ENCODE results near the gene PRPF40A.

PRPF40A gene

DNA sequence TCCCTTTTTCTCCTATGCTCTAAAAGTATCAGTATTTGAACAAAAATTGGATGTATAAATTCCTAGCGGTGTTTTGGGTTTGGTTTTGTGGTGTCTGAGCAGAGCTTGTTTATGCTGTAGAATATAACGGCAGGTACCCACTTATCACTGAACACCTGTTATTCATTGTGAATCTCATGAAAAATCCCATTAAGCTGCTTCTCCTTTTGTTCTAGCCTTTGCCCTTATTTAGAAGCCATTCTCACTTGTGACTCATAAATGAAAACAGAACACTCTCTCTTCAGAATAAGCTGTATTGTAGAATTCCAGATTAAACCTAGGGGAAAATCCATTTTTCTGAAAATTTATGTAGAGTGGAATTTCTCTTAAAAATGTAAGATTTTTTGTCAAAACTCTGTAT, 104.0 kb downstream of the PRPF40A start:
- DNase-seq: no peak

DNA sequence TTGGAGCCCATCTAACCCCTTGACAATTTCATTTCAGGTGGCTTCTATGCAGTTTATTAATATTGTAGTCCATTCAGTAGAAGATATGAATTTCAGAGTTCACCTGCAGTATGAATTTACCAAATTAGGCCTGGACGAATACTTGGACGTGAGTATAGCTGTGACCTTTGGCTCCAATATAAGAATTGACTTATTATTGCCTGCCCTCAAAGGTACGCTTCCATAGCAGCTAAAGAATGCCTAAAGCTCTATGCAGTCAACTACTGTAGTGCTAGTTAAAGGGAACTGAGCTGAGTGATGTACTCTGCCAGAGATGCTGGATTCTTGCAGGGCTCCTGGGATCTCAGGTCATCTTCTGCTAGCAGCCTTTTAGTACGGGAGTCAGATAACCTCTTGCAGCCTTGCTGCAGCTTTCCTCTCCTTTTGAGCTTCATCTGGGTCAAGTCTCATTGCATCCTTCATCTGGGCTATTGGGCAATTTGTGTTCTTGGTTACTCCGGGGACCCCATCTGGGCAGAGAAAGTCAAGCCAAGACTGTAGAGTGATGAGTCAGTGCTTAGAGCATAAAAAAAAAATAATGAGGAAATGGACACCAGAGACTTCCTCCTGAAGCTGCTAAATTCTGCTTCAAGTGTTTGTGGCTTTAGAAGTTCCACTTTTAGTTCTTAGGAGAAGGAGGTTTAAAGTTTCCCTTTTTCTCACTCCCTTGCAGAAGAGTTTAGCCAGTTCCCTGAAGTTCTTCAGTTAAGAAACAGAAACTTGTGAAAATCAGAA, 105.6 kb downstream of the PRPF40A start:
- DNase-seq: no peak

DNA sequence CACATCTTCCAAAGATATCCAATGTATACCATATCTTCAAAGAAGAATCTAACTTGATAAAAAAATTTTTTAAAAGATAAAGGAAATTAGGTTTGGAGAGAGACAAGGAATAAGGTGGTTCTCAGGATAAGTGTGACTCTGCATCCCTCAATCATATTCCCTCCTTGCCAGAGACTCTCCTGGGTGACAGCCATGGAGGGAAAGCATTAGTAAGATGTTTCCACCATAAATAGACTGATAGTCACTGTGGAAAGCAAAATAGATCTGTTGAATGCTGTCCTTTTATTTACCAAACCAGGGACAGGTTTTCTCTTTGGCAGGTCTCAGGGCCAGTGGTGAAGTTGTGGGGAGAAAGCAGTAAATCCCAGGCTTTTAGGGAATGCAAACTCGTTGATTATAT, 107.6 kb downstream of the PRPF40A start:
- no peak for DNase-seq

- DNase-seq: no peak
These were observed 108.1 kb downstream of the PRPF40A start for GRCh38 chr2:152609154-152609553.

DNA sequence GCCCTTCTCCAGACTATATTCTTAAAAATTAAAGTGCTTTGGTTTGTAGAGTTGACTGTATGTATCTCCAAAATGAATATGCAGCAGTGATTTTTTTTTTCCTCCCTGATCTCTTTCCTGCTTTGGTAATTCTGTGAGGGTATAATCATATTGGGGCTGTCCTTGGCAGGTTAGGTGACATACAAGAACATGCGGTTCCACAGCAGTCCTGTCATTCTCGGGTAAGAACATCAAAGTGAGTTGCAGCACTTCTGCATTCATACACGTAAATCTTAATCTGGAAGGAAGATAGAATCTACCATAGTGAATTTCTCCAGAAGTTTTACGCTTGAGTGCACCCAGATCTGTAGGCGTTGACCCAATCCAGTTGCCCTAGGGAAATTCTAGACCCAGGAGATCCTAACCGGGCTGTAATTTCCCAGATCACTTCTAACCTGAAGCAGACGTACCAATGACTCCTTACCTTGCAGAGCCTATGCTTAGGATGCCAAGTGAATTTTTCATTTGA, 109.4 kb downstream of the PRPF40A start:
- no peak for DNase-seq

DNA sequence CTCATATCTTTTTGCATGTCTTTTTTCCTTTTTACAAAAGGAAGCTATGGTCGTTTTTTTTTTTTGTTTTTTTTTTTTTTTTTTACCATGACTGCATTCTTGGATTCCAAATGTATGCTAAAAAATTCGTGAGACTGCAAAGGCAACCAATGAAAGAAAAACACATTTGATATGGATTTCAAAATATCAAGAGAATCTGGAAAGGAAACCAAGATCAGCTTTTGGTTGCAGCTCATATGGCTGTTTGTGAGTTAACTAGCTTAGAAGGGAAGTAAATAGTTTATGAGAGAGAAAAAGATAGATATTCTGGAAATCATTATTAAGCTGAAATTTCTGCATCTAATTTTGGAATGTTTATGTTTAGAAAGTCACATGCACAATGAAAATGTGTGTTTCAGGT, 110.3 kb downstream of the PRPF40A start:
- DNase-seq: no peak

- no peak for DNase-seq
These were observed 111.2 kb downstream of the PRPF40A start for GRCh38 chr2:152606081-152606480.

DNA sequence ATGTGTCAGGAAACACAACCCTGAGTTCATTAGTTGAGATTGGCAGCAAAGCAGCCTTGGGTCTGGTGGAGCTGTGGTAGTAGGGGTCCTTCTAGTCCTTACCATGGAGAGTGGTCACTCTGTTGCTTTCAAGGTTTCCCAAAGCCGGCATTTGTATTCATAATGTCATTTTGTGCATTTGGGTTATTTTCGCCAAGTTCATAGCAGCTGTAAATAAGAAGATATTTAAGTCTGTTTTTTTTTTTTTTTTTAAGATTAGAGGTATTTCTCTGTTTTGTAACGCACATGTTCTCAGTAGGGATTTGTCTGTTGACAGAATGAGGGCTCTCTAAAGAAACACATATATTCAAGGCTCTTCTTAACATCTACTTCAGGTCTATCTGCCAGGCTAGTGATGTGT, 114.1 kb downstream of the PRPF40A start:
- no peak for DNase-seq

- no peak for DNase-seq
These were observed 114.5 kb downstream of the PRPF40A start for GRCh38 chr2:152602750-152603149.

All from CD4-positive, alpha-beta T cell treated with Interleukin-6 for 4 hours (primary cell).